Measurements from ENCODE around the gene CYP1A2. TPM values are rescaled to one million over a fixed set of nuclear protein-coding genes. Genes with fewer than 3 reads are reported as not detected.

CYP1A2 gene
- total RNA-seq, 6 donors from 2014 or later, result 0.15 to 0.80 TPM; not detected in 4

DNA sequence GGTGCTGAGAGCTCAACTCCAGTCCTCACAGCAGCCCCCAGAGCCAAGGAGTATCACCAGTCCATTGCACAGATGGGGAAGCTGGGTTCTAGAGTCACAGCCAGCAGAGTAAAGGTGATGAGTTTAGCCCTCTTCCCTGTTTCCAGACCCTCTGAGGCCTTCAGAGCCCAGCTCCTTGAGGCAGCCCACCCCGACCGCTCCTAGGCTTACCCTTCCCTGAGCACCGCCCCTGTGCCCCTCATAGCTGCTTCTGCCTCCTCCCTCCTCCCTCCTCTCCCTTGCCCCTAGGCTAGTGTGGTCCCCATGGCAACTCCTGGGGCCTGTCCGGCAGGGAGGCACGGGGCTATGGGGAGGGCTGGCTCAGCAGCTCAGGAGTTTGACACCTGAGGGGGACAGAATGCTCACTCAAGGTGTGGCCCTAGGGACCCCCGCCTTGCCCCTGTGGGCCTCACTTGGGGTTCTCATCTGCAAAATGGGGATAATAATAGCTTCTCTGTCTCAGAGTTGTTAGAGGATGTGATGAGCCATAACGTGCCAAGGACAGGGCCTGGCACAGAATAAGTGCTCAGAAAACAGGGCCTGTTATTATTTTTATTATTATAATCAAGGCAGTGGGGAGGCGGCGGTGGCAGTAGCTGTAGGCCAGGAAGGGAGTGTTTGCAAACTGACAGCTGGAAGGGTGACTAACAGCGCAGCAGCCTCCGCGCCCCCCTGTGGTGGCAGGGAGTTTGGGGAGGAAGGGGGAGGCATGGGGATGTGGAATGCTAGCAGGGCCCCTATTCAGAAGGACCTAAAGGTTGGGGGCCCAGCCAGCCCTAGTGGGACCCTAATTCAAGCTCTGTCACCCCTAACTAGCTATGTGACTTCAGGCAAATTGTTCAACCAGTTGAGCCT, 44.7 kb downstream of the CYP1A2 start:
- 51 to 75% methylated on average over 12 of the region's 12 CpGs for WGBS, 2 donors
- H3K27ac ChIP-seq, result peak overlapping the region; percentile 17 to 98 (median 32)
- no peak overlapping the region for H3K4me3 ChIP-seq
- peaks cover 0 to 6% (median 3%) of the 10 kb centered on the region in 4 donors for H3K36me3 ChIP-seq
- H3K9me3 ChIP-seq, result no peaks in the 10 kb centered on the region
- ATAC-seq (ENCODE audit: low FRiP score in 2 of 2), result no peak
- TF ChIP-seq, protein P1, sequence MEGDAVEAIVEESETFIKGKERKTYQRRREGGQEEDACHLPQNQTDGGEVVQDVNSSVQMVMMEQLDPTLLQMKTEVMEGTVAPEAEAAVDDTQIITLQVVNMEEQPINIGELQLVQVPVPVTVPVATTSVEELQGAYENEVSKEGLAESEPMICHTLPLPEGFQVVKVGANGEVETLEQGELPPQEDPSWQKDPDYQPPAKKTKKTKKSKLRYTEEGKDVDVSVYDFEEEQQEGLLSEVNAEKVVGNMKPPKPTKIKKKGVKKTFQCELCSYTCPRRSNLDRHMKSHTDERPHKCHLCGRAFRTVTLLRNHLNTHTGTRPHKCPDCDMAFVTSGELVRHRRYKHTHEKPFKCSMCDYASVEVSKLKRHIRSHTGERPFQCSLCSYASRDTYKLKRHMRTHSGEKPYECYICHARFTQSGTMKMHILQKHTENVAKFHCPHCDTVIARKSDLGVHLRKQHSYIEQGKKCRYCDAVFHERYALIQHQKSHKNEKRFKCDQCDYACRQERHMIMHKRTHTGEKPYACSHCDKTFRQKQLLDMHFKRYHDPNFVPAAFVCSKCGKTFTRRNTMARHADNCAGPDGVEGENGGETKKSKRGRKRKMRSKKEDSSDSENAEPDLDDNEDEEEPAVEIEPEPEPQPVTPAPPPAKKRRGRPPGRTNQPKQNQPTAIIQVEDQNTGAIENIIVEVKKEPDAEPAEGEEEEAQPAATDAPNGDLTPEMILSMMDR (IDR thresholded peaks at IDR 0.05), result peak in 5 of 6 experiments; percentile 37 to 54 (median 46)
- TF ChIP-seq EP300 (IDR thresholded peaks at IDR 0.05), result no peak
- peaks cover 51 to 70% (median 53%) of the 10 kb centered on the region in 4 donors for H3K4me1 ChIP-seq
- no peaks in the 10 kb centered on the region for H3K27me3 ChIP-seq
- peak; percentile 35 to 79 for DNase-seq

- Histone ChIP-seq H3K36me3 (peaks cover 0 to 16% (median 13%) of the 10 kb centered on the region in 4 donors), H3K27ac (peak overlapping the region in 2 of 4 donors; percentile 35 to 98)
These were observed 45.8 kb downstream of the CYP1A2 start for GRCh38 chr15:74794248-74794969.

GRCh38 chr15:74794970-74795349, 46.3 kb downstream of the CYP1A2 start:
- TF ChIP-seq EP300 (IDR thresholded peaks at IDR 0.05) (no peak), POLR2AphosphoS5 (IDR thresholded peaks at IDR 0.05) (no peak), POLR2A (IDR thresholded peaks at IDR 0.05) (no peak)
- TF ChIP-seq, protein P1 (IDR thresholded peaks at IDR 0.05), result no peak

More at GRCh38 chr15:74794248-74794969, 45.8 kb downstream of the CYP1A2 start:
- WGBS, 2 donors, result 86 to 88% methylated on average over 4 to 6 of the region's 9 CpGs
- peaks cover 41 to 68% (median 45%) of the 10 kb centered on the region in 4 donors for H3K4me1 ChIP-seq
- H3K4me3 ChIP-seq, result no peak overlapping the region
- no peaks in the 10 kb centered on the region for H3K9me3 ChIP-seq
- ATAC-seq (ENCODE audit: low FRiP score in 2 of 2) (no peak), DNase-seq (no peak)
- TF ChIP-seq POLR2AphosphoS5 (IDR thresholded peaks at IDR 0.05) (no peak), POLR2A (IDR thresholded peaks at IDR 0.05) (no peak), EP300 (IDR thresholded peaks at IDR 0.05) (no peak)
- TF ChIP-seq, protein P1 (IDR thresholded peaks at IDR 0.05), result no peak
- H3K27me3 ChIP-seq, result no peaks in the 10 kb centered on the region

GRCh38 chr15:74795966-74796625, 47.5 kb downstream of the CYP1A2 start:
- no peak for TF ChIP-seq POLR2A (IDR thresholded peaks at IDR 0.05)
- TF ChIP-seq POLR2AphosphoS5 (IDR thresholded peaks at IDR 0.05), result no peak
- no peak for TF ChIP-seq EP300 (IDR thresholded peaks at IDR 0.05)
- TF ChIP-seq, protein P1 (IDR thresholded peaks at IDR 0.05), result no peak
- Histone ChIP-seq H3K36me3 (peaks cover 0 to 33% (median 24%) of the 10 kb centered on the region in 4 donors), H3K4me3 (no peak overlapping the region), H3K9me3 (no peaks in the 10 kb centered on the region), H3K27me3 (no peaks in the 10 kb centered on the region), H3K27ac (no peak overlapping the region), H3K4me1 (peaks cover 30 to 65% (median 40%) of the 10 kb centered on the region in 4 donors)
- ATAC-seq (ENCODE audit: low FRiP score in 2 of 2) (no peak), DNase-seq (no peak)
- 83 to 91% methylated on average over 14 of the region's 14 CpGs for WGBS, 2 donors

More at GRCh38 chr15:74794970-74795349, 46.3 kb downstream of the CYP1A2 start:
- H3K27ac ChIP-seq, result peak overlapping the region in 1 of 4 donors; percentile 98
- H3K36me3 ChIP-seq, result peaks cover 0 to 22% (median 16%) of the 10 kb centered on the region in 4 donors
- peaks cover 40 to 68% (median 45%) of the 10 kb centered on the region in 4 donors for H3K4me1 ChIP-seq
- DNase-seq, result no peak
- no peaks in the 10 kb centered on the region for H3K27me3 ChIP-seq
- no peak for ATAC-seq (ENCODE audit: low FRiP score in 2 of 2)
- H3K9me3 ChIP-seq, result no peaks in the 10 kb centered on the region
- WGBS, 2 donors, result 86 to 90% methylated on average over 7 to 8 of the region's 9 CpGs
- no peak overlapping the region for H3K4me3 ChIP-seq

Measured in upper lobe of left lung (tissue), 6 donors.